ENCODE results near the gene LRRK1. TPM values are rescaled to one million over a fixed set of nuclear protein-coding genes. Genes with fewer than 3 reads are reported as not detected.

The LRRK1 gene
- total RNA-seq = 4.0 and 5.6 TPM in 2 replicates

DNA sequence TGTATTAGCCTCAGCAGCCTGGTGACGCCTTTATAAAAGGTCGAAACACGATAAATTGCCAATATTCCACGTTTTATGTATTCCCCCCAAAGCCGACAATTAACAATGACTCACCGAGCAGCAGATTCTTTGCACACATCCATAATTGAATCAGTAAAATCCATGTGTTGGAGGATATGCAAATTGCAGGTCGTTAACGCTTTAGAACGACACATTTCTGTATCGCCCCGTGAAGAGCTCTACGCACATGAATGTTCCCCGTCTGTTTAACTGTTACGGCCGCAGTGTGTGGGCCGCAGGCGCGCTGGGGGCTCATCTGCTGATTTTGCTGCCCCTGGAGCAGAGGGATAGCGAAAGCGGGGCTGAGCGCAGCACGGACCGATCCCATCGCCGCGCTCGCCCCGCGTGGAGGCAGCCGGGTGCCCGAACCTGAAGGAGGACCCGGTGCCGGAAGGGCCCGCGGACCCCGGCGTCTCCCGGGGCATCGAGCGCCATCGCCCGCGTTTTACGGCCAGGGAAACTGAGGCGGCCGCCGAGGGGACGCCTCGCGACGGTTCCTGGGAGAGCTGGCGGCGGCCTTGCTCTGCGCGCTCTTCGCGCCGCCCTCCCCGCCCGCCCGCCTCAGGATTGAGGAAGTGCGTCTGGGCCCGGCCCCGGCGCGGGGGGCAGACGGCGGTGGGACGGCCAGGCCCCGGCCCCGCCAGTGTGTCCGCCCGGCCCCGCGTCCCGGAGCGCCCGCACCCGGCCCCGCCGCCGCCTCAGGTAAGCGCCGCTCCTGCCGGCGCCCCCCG, at the start of gene LRRK1:
LRRK1 (plus strand) TSS at position 668 of the 791 bp plus-strand sequence. CDS start 5,276 bp downstream, outside the sequence.

DNA sequence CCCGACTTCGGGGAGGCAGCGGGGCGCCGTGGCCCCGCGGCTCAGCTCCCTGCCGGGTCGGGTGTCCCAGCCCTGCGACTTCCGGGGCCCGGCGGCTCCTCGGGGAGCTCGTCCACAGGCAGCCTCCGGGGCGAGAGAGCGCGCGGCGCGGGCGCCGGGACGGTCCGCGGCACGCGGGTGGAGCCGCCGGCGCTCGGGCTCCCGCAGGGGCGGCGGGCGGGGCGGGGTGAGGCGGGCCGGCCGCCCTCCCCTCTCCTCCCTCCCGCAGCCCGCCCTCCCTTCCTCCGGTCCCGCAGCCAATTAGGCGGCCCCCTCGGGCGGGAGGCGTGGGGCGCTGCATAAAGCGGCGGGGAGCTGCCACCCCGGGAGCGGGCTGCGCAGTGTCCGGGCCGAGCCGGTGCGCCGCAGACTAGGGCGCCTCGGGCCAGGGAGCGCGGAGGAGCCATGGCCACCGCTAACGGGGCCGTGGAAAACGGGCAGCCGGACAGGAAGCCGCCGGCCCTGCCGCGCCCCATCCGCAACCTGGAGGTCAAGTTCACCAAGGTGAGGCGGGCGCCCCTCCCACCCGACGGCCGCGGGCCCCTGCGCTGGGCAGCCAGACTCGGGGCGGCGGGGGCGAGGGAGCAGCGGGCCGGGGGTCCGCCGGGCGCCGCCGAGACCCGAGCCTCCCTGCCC, 39.6 kb upstream of the LRRK1 start, which contains the start of gene ALDH1A3:
ALDH1A3 (plus strand) TSS at position 368 of the 675 bp plus-strand sequence; CDS start at position 445, 77 bp downstream.

Other genes with a start within 250 kb of the LRRK1 start
- gene ALDH1A3, start 39.5 kb upstream of the LRRK1 start, total RNA-seq = 168 and 287 TPM in 2 replicates

Data from regular cardiac myocyte (primary cell).